IPS DF 4.7 (cell line): ENCODE measurements around the gene EPO.
"Not testable (repeated sequence)": the region's sequence is repeated elsewhere in the genome, so short reads cannot be mapped to it uniquely, and the experiment has no call there.

ENCODE experiments used
- DNase-seq: peaks from one replicate; pipeline ENCODE4 v3.0.0-alpha.2; 2013; ENCODE audit warnings: low spot score; ENCODE audit errors: extremely low read depth

EPO gene

DNA sequence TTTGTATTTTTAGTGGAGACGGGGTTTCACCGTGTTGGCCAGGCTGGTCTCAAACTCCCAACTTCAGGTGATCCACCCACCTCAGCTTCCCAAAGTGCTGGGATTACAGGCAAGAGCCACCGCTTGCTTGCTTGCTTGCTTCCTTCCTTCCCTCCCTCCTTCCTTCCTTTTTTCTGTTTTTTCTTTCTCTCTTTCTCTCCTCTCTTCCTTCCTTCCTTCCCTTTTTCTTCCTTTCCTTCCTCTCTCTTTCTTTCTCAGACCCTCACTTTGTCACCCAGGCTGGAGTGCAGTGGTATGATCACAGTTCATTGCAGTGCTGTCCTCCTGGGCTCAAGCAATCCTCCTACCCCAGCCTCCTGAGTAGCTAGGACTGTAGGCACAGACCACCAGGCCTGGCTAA lies 19.2 kb upstream of the EPO start:
- not testable (repeated sequence) for DNase-seq

GRCh38 chr7:100705320-100705752 lies 14.9 kb upstream of the EPO start:
- peak; percentile 56 for DNase-seq

DNA sequence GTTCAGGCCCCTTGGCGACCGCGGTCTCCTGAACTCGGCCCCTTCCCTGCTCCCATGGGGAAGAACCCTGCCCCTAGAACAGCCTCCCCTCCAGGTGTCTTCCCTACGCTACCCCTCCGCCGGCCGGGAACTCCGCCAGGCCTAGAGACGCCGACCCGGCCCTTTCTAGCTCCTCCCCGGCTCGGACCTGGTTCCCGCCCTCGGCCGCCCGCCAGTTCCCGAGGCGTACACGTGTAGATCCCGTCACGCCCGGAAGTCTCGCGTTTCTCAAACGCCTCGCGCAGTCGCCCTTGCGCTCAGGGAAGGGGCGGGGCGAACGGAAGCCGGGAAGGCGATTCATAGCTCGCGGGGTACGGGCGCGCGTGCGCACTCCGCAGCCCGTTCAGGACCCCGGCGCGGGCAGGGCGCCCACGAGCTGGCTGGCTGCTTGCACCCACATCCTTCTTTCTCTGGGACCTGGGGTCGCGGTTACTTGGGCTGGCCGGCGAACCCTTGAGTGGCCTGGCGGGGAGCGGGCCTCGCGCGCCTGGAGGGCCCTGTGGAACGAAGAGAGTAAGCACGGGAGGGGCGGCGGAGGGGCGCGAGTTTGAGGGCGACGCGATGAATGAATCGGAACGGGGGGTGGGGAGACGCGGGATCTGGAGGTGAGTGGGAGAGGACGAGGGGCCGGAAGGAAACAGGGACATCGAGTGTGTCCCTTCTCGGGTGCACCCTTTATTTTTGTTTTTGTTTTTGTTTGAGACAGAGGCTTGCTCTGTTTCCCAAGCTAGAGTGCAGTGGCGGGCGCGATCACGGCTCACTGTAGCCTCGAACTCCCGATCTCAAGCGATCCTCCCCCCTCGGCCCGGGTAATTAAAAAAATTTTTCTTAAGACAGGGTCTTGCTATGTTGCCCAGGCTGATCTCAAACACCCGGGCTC lies 14.3 kb upstream of the EPO start, which contains the start of gene POP7:
Gene POP7, plus strand, starts transcription at position 369 of the 919 bp plus-strand sequence. CDS start 710 bp downstream, outside the sequence.
- peak; percentile 79 for DNase-seq

GRCh38 chr7:100706672-100707311 lies 13.5 kb upstream of the EPO start:
- DNase-seq = no peak

- DNase-seq = no peak
Observed at GRCh38 chr7:100708395-100708794, 11.9 kb upstream of the EPO start.

GRCh38 chr7:100710452-100710851 lies 9.8 kb upstream of the EPO start:
- DNase-seq = no peak

- no peak for DNase-seq
Observed at GRCh38 chr7:100711369-100711768, 8.9 kb upstream of the EPO start.

DNA sequence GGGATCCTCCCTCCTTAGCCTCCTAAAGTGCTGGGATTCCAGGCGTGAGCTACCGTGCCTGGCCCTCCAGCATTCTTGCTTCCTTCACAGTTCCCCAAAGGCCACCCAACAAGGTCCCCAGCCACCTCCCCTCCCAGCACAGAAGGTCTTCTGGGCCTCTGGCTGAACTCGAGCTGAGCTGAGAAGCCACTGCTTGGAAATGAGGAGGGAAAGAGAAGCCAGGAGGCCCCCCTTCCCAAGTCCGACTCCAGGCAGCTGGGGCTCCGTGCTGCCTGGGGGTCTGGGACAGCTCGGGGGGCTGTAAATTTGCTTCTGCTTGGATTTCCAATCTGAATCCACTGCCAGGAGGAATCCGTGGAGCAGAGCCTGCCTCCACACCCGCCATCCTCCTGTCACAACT lies 5.5 kb upstream of the EPO start:
- DNase-seq = no peak

GRCh38 chr7:100717073-100717472 lies 3.2 kb upstream of the EPO start:
- DNase-seq = not testable (repeated sequence)

DNA sequence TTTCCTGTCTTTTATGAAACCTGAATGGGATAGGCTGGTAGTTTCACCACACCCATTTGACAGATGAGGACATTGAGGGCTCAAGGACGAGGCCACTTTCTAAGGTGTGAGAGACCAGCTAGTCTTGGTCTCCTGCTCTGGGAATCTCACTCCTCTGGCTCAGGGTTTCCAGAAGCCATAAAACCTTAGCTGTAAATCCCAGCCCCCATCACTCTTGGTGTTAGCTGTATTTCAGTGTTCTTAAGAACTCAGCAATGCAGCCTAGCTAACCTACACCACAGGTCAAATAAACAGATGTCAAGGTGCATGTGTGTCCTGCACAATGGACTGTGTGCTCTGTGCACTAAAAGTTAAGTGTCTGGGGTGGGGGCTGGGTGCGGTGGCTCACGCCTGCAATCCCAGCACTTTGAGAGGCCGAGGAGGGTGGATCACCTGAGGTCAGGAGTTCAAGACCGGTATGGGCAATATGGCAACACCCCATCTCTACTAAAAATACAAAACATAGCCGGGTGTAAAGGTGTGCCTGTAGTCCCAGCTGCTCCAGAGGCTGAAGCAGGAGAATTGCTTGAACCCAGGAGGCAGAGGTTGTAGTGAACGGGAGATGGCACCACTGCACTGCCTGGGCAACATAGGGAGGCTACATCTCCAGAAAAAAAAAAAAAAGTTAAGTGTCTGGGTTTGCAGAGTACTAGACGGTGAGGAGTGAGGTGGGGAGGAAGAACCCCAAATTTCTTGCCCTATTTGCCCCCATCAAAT lies 567 bp upstream of the EPO start:
- DNase-seq = no peak

DNA sequence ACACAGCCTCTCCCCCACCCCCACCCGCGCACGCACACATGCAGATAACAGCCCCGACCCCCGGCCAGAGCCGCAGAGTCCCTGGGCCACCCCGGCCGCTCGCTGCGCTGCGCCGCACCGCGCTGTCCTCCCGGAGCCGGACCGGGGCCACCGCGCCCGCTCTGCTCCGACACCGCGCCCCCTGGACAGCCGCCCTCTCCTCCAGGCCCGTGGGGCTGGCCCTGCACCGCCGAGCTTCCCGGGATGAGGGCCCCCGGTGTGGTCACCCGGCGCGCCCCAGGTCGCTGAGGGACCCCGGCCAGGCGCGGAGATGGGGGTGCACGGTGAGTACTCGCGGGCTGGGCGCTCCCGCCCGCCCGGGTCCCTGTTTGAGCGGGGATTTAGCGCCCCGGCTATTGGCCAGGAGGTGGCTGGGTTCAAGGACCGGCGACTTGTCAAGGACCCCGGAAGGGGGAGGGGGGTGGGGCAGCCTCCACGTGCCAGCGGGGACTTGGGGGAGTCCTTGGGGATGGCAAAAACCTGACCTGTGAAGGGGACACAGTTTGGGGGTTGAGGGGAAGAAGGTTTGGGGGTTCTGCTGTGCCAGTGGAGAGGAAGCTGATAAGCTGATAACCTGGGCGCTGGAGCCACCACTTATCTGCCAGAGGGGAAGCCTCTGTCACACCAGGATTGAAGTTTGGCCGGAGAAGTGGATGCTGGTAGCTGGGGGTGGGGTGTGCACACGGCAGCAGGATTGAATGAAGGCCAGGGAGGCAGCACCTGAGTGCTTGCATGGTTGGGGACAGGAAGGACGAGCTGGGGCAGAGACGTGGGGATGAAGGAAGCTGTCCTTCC lies 620 bp downstream of the EPO start:
- no peak for DNase-seq

DNA sequence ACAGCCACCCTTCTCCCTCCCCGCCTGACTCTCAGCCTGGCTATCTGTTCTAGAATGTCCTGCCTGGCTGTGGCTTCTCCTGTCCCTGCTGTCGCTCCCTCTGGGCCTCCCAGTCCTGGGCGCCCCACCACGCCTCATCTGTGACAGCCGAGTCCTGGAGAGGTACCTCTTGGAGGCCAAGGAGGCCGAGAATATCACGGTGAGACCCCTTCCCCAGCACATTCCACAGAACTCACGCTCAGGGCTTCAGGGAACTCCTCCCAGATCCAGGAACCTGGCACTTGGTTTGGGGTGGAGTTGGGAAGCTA lies 1.2 kb downstream of the EPO start:
- no peak for DNase-seq

DNA sequence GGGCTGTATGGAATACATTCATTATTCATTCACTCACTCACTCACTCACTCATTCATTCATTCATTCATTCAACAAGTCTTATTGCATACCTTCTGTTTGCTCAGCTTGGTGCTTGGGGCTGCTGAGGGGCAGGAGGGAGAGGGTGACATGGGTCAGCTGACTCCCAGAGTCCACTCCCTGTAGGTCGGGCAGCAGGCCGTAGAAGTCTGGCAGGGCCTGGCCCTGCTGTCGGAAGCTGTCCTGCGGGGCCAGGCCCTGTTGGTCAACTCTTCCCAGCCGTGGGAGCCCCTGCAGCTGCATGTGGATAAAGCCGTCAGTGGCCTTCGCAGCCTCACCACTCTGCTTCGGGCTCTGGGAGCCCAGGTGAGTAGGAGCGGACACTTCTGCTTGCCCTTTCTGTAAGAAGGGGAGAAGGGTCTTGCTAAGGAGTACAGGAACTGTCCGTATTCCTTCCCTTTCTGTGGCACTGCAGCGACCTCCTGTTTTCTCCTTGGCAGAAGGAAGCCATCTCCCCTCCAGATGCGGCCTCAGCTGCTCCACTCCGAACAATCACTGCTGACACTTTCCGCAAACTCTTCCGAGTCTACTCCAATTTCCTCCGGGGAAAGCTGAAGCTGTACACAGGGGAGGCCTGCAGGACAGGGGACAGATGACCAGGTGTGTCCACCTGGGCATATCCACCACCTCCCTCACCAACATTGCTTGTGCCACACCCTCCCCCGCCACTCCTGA lies 2.4 kb downstream of the EPO start:
- no peak for DNase-seq

GRCh38 chr7:100723732-100724275 lies 3.5 kb downstream of the EPO start:
- DNase-seq = no peak

- DNase-seq = not testable (repeated sequence)
Observed at GRCh38 chr7:100724364-100724763, 4.1 kb downstream of the EPO start.

DNA sequence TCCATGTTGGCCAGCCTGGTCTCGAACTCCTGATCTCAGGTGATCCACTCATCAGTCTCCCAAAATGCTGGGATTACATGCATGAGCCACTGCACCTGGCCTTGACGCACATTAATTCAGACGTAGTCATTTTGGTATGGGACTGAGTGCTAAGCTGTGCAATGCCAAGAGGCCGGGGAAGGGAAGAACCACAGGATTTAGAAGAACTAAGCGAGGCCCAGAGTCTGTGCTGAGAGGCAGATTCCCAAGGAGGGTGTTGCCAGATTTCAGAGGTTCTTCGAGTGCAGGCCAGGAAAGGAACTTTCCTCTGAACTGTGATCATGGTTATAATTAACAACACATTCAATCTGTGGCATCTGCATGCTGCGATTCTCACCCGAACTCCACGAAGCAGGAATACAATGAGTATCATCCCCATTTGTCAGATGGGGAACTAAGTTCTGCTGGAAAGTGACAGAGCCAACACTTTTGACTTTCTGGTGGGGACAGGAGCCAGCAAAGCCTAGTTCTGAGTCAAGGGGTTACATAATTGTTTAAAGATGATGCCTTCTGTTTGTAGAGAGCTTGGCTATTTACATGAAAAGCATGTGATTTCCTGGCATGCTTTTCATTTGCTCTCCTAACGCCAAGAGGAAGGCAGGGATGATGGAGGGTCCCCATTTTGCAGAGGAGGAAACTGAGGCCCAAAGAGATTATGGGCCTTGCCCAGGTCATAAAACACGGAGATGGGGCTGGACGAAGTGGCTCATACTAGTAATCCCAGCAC lies 6.9 kb downstream of the EPO start:
- no peak for DNase-seq

DNA sequence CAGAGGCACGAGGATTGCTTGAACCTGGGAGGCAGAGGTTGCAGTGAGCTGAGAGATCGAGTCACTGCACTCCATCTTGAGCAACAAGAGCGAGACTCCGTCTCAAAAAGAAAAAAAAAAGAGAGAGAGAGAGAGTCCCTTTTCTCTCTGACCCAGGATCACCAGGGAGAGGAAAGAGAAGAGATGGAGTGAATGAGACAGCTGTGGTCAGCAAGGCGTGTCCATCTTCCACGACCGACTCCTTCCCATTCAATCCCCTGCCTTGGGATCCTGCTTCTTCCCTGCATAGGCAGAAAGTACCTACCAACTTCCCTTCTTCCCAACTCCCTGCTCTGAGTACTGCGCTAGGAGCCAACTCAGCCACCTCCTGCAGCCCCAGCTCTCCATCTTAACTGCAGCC lies 7.9 kb downstream of the EPO start:
- no peak for DNase-seq

DNA sequence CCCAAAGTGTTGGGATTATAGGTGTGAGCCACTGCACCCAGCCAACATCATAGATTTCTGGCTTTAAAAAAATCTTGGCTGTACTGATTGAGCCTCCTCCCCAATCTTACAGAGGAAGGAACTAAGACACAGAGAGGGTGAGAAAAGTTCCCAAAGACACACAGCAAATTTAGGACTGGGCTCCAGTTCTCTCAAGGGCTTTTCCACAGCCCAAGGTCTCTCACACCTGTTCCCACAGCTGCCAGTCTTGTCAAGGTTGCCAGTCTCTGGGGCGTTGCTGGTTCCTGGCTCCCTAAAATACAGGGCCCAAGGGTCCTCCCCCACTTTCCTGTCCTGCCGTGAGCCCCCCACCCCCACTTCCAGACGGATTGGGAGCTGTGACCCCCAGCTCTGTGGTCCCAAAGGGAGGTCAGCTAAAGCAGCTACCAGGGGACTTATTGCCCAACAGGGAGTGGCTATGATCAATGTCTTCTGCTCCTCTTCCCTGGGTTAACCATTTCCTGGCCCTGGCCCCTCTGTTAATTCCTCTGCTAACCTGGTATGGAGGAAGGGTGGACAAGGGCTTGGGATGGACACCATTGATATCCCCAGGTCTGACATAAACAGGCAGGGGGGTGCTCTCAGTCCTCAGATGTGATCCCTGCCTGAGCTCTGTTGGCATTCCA lies 10.0 kb downstream of the EPO start:
- DNase-seq = no peak
